HG03439 (cell line): Measurements from ENCODE around the gene MAP3K5.

Experiments
- ATAC-seq: cut with Tn5 transposase; IDR thresholded peaks from one replicate; pipeline ENCODE4 v1.9.1; 2021; ENCODE audit warnings: mild to moderate bottlenecking, moderate library complexity; ENCODE audit not compliant: unreplicated experiment

MAP3K5 gene

GRCh38 chr6:136654086-136654485 lies 138.2 kb downstream of the MAP3K5 start:
- no peak for ATAC-seq

DNA sequence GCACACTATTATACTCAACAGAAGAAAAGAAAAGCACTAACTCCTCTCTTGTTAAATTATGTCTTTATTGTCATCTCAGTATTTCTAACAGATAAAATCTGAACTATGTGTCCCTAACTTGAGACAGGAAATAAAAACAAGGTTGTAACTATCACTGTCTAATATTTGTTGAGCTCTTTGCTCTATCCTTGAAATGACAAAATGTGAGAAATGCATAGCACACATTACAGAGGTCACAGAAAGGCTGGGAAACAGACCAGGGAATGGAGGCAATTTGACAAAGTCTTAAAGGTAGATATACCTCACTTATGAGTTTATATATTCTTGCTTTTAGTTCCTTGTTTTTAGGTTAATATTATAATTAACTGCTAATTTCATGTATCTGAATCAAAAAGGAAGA lies 139.6 kb downstream of the MAP3K5 start:
- no peak for ATAC-seq

DNA sequence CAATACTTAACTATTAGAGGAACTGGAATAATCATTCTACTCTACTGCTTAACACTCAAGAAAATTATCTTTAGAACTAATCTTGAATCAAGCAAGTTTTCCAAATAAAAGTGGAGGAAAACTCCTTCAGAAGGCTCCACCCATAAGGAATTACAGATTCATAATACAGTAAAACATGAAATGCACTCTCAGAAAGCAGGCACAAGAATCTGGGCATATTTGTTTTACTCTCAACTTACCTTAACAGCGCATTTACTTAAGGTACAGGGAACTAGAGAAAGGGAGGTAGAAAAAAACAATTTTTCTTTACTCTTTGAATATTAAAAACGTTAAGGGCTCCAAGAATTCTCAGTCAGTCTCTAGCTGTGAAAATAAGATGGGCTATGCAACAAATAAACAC lies 140.3 kb downstream of the MAP3K5 start:
- ATAC-seq, result no peak

DNA sequence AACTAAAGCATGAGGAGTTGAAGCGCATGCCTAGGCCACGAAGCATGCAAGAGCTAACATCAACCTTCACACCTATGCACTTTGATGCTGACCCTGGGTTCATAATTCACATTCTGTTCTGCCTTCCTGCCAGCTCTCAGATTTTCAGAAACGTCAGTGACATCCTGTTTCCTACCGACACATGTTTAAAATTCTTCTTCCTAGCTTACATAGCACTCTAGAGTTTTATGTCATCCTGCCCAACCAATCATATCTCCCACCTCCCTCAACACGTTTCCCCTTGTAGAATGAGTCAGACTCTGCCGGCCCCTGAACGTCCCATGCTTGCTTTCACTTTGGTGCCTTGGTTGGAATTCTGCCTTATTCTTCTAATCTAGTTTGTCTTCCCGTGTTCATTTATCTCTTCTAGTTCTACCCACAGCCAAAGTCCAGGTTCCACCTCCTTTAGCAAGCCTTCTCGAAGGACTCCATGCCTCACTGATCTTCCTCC lies 144.9 kb downstream of the MAP3K5 start:
- peak; percentile 53 for ATAC-seq

- ATAC-seq, result no peak
Observed at GRCh38 chr6:136646377-136646776, 145.9 kb downstream of the MAP3K5 start.

DNA sequence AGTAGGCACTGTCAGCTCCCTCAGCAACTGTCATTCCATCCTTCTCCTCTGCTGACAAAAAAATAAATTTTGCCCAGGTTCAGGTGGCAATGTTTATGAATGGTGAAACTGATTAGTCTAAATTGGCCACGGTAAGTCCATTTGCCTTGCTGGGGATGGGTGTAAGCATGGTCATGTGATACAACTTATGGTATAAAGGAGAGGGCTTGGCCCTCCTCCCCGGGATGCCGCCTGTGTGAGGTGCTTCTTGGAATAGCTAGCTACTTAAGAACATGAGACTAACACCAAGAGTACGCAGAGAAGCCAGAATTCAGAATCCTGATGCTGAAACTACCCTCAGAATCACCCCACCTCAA lies 147.7 kb downstream of the MAP3K5 start:
- peak; percentile 18 for ATAC-seq

DNA sequence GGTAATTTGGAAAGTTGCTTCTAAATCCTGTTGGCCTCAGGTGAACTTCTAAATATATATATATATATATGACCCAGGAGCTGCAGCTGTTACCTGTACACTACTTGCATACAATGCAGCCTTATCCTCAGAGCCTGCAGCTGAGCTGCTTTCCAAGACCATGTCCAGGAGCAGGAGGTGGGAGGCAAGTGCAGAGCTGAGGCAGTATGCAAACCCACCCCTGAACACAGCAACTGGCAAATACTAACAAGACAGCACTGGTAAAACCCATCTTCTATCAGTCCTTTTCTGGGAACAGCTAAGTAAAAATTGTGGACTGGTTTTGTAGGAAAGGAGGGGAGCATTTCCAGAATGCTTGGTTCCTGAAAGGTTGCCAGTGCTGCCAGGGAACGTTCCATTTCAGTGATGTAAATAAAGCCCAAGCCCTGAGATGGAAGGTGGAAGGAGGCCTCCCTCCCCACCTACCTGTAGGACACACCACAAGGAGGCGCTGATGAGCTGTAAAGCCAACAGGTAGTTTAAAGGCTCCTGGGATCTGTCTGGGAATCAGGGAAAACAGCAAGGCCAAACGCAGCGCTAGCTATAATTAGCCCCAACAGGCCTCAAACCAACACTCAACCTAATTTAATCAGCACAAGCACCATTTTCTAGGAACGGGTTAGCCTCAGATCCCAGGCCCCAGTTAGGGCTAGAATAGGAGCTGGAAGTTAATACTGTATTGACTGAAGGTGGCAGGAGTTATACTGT lies 148.3 kb downstream of the MAP3K5 start:
- ATAC-seq, result peak; percentile 41

DNA sequence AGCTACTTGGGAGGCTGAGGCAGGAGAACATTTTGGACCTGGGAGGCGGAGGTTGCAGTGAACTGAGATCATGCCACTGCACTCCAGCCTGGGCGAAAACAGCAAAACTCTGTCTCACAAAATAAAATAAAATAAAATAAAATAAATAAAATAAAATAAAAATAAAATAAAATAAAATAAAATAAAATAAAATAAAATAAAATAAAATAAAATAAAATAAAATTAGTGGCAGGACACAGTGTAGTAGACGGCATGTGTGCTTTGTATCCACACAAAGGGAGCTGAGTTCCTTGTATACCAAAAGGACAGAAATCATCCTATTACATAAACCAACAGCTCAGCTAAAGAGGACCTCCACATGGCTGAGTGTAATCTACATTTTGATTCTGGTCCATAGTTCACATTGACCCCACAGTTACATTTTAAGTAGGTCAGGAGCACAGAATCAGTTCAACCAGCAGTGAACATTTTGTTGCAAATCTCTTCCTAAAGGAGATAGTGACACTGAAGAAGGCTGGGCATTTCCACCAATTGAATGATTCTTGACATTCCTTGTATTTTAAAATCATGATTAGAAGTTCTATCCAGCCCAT lies 150.3 kb downstream of the MAP3K5 start:
- ATAC-seq, result no peak

- ATAC-seq, result no peak
Observed at GRCh38 chr6:136641166-136641565, 151.1 kb downstream of the MAP3K5 start.

DNA sequence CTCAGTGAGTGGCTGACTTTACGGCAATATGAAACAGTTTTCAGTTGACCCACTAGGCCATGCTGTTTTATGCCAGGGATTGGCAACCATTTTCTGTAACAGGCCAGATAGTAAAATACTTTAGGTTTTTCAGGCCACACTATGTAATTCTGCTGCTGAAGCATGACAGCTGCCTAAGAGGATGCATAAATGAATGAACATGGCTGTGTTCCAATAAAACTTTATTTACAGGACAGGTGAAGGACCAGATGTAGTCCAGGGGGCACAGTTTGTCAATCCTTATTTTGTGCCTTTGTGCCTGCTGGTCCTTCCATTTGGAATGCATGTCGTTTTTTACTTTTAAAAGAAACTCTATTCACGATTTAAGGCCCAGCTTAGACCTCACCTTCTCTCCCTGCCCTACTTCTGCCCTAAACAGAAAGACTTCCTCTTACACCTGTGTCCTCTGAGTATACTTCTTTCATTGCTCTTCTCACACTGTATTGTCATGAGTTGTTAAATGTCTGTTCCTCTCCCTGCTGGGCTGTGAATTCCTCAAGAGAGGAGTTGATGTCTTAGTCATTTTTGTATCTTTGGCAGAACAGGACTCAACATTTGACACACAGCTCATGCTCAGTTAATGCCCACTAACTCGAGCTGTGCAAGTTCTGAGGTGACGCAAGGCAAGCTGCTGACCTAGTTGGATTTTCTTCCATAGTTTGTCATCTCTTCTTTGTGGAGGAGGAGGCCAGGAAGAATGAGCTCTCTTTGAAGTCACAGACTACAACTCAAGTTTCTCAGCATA lies 152.0 kb downstream of the MAP3K5 start:
- no peak for ATAC-seq

GRCh38 chr6:136639702-136640101 lies 152.6 kb downstream of the MAP3K5 start:
- ATAC-seq, result no peak

DNA sequence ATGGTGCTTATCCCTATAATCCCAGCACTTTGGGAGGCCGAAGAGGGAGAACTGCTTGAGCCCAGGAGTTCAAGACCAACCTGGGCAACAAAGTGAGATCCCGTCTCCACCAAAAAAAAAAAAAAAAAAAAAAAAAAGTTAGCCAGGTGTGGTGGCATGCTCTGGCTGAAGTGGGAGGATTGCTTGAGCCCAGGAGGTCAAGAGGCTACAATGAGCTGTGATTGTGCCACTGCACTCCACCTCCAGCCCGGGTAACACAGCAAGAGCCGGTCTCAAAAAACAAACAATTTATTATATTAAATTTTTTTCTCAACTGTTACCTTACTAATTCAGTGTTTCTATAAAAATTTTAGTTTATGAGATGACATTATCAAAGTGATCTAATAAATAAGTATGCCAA lies 156.7 kb downstream of the MAP3K5 start:
- no peak for ATAC-seq

DNA sequence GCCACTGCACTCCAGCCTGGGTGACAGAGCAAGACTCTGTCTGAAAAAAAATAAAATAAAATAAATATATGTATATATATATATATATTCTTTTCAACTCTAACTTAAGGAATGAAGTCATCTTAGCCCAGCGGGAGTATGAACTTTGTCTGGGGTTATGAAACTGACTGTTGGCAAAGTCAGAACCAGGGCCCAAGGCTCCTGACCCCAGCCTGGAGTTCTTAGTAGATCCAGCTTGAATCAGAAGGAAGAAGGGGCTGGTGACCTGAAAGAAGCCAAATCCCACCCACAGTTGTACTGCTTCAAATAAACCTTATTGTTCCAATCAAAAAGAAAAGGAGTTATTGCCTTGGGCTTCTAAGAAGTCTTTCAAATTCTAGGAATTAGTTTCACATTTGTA lies 158.9 kb downstream of the MAP3K5 start:
- ATAC-seq, result no peak

DNA sequence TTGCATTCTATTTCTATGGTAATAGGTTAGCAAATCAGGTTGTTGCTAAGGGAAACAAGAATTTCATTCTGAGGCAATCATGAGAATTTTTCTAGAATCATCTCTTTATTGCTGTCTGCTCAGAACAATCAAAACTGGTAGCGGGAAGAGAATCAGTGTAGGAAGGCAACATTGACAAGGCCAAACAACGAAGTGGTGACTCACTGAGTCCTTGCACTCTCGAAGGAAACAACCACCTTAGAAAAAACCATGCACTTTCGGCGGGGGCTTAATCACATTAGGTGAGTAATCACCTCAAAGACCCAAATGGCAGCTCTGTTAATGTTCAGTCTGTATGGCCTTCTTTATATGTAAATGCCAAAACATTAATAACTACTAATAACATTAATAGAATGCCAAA lies 163.3 kb downstream of the MAP3K5 start:
- ATAC-seq, result no peak

- no peak for ATAC-seq
Observed at GRCh38 chr6:136627191-136627590, 165.1 kb downstream of the MAP3K5 start.

GRCh38 chr6:136625293-136625692 lies 167.0 kb downstream of the MAP3K5 start:
- no peak for ATAC-seq

- ATAC-seq, result no peak
Observed at GRCh38 chr6:136624347-136624746, 167.9 kb downstream of the MAP3K5 start.

- no peak for ATAC-seq
Observed at GRCh38 chr6:136618086-136618485, 174.2 kb downstream of the MAP3K5 start.

- ATAC-seq, result no peak
Observed at GRCh38 chr6:136616527-136616926, 175.8 kb downstream of the MAP3K5 start.

GRCh38 chr6:136614994-136615393 lies 177.3 kb downstream of the MAP3K5 start:
- no peak for ATAC-seq

- ATAC-seq, result no peak
Observed at GRCh38 chr6:136614350-136614749, 177.9 kb downstream of the MAP3K5 start.

- ATAC-seq, result no peak
Observed at GRCh38 chr6:136613477-136613876, 178.8 kb downstream of the MAP3K5 start.
